Immature natural killer cell (primary cell): ENCODE measurements around the gene KRT12. TPM values are rescaled to one million over a fixed set of nuclear protein-coding genes. Genes with fewer than 3 reads are reported as not detected.
"Not testable (repeated sequence)": the region's sequence is repeated elsewhere in the genome, so short reads cannot be mapped to it uniquely, and the experiment has no call there.

Experiments
- DNase-seq, 3 donors: peaks; one replicate each; pipeline ENCODE4 v3.0.0; 2022; ENCODE audit warnings: mixed read lengths in 1 of 3
- H3K27ac Mint-ChIP-seq, 6 donors: one replicate each; pipeline ENCODE4 v1.8.0; 2020; ENCODE audit warnings: mixed read lengths in 6 of 6, mild to moderate bottlenecking in 5 of 6, inconsistent platforms in 4 of 6, moderate library complexity in 3 of 6
- H3K27me3 Mint-ChIP-seq, 3 donors: one replicate each; pipeline ENCODE4 v1.8.0; 2020 to 2021; ENCODE audit warnings: low read depth in 3 of 3, mild to moderate bottlenecking in 3 of 3, mixed read lengths in 3 of 3, moderate library complexity in 3 of 3, inconsistent platforms in 1 of 3
- H3K36me3 Mint-ChIP-seq, 3 donors: one replicate each; pipeline ENCODE4 v1.8.0; 2020; ENCODE audit warnings: mixed read lengths in 3 of 3, inconsistent platforms in 2 of 3, mild to moderate bottlenecking in 2 of 3
- H3K4me1 Mint-ChIP-seq, 2 donors: one replicate each; pipeline ENCODE4 v1.8.0; 2020; ENCODE audit warnings: inconsistent platforms in 2 of 2, mild to moderate bottlenecking in 2 of 2, mixed read lengths in 2 of 2, moderate library complexity in 1 of 2
- H3K4me3 Mint-ChIP-seq, 5 donors: one replicate each; pipeline ENCODE4 v1.8.0; 2020; ENCODE audit warnings: mild to moderate bottlenecking in 5 of 5, mixed read lengths in 5 of 5, inconsistent platforms in 3 of 5, moderate library complexity in 3 of 5
- H3K9me3 Mint-ChIP-seq, 6 donors: one replicate each; pipeline ENCODE4 v1.8.0; 2020; ENCODE audit warnings: mild to moderate bottlenecking in 6 of 6, mixed read lengths in 6 of 6, inconsistent platforms in 4 of 6, moderate library complexity in 3 of 6
- polyA plus RNA-seq, 3 donors: library from polyadenylated mRNA; unstranded; fragments of 300-500 nt; fragmentation: Illumina TruSeq; gene quantifications; one replicate each; pipeline ENCODE4 v1.2.3, GENCODE V29; 2021

The KRT12 gene
- polyA plus RNA-seq, 3 donors from 2014 or later = not detected

DNA sequence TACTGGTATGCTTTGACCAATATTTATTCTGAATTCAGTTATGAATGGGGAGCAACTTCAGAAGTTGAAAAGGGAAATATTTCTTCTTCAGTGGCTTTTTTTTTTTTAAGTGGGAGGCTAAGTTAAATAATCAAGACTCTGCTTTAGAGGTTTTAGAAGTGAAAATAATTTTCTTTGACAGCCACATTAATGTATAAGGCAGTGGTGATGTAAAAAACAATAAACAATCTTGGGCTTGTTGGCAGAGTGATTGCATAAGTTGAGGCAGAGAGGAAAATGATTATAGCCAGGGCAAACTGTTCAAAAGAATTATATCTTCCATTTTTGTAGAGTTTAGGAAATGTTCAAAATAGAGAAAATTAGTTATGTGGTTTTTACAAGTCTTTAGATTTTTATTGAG, 5.4 kb upstream of the KRT12 start:
- DNase-seq = no peak
- Mint-ChIP-seq H3K27ac (no peak overlapping the region), H3K9me3 (no peaks in the 10 kb centered on the region), H3K4me3 (no peak overlapping the region), H3K27me3 (peaks cover 0 to 9% (median 6%) of the 10 kb centered on the region in 3 donors), H3K4me1 (no peaks in the 10 kb centered on the region), H3K36me3 (no peaks in the 10 kb centered on the region)

DNA sequence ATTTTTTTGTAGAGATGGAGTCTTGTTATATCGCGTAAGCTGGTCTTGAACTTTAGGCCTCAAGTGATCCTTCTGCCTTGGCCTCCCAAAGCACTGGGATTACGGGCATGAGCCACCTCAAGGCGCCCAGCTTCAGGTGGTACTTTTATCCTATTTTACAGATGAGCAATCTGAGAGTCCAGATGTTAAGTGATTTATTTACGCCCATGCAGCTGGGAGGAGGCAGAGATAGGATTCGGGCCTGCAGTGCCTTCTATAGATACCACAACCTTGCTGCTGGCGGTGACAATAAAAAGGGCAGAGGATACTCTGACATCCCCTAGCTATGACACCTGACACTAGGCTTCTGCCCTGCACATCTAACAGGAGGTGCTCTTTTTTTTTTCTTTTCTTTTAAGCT, 4.3 kb upstream of the KRT12 start:
- Mint-ChIP-seq H3K4me1 (no peaks in the 10 kb centered on the region), H3K27me3 (peaks cover 3 to 13% (median 8%) of the 10 kb centered on the region in 3 donors), H3K9me3 (no peaks in the 10 kb centered on the region)

DNA sequence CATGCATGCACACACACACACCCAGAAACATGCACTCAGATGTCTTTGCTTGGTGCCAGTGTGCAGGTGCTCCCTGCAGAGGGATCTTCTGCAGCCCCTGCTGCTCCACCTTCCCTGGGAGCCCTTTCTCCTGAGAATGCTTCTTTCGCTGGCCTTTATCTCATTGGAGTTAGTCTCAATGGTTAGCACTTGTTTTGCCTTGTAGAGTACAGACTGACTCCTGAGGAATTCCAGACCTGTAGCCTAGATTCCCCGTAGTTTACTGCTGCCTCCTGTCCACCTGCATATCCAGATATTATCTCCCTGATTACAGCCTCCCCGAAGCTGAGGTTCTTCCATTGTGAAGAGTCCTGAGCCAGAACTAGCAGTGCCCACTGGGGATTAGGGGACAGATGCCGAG, 3.1 kb upstream of the KRT12 start:
- Mint-ChIP-seq H3K9me3 (no peaks in the 10 kb centered on the region), H3K27me3 (peaks cover 3 to 12% (median 10%) of the 10 kb centered on the region in 3 donors), H3K27ac (no peak overlapping the region), H3K4me1 (no peaks in the 10 kb centered on the region), H3K36me3 (no peaks in the 10 kb centered on the region), H3K4me3 (no peak overlapping the region)
- no peak for DNase-seq

More for the DNA sequence above, 4.3 kb upstream of the KRT12 start:
- H3K4me3 Mint-ChIP-seq = no peak overlapping the region
- no peak overlapping the region for H3K27ac Mint-ChIP-seq
- H3K36me3 Mint-ChIP-seq = no peaks in the 10 kb centered on the region
- no peak for DNase-seq

DNA sequence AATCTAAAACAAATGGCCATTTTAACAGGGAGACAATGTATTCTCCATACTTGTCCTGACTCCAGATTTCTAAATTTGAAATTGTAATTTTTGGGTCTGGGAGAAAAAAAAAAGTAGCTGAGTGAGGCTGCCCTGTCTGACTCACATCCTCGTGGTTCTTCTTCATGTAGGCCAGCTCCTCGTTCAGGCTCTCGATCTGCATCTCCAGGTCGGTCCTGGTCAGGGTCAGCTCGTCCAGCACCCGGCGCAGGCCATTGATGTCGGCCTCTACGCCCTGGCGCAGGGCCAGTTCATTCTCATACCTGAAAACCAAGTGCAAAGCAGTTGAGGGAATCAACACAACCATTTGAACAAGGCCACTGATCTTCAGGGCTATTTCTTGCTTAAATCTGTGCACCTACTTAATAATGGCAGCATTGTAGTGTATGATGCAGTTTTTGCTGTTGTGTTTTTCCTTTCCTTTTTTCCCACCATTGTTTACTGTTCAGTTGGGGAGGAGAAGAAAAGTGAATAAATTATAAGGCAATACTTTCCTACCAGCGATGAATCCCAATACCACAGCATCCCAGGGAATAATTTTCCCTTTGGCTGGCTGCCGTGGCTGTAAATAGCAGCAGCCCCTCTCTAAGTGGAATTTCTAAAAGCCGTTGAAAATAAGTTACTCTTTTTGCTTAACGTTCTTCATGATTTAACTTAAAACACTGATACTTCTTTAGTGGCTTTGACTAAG, 2.2 kb downstream of the KRT12 start:
- H3K27ac Mint-ChIP-seq = no peak overlapping the region
- H3K4me1 Mint-ChIP-seq = no peaks in the 10 kb centered on the region
- H3K9me3 Mint-ChIP-seq = no peaks in the 10 kb centered on the region
- H3K36me3 Mint-ChIP-seq = no peaks in the 10 kb centered on the region
- no peak overlapping the region for H3K4me3 Mint-ChIP-seq
- DNase-seq = no peak
- peaks cover 5 to 10% (median 6%) of the 10 kb centered on the region in 3 donors for H3K27me3 Mint-ChIP-seq

DNA sequence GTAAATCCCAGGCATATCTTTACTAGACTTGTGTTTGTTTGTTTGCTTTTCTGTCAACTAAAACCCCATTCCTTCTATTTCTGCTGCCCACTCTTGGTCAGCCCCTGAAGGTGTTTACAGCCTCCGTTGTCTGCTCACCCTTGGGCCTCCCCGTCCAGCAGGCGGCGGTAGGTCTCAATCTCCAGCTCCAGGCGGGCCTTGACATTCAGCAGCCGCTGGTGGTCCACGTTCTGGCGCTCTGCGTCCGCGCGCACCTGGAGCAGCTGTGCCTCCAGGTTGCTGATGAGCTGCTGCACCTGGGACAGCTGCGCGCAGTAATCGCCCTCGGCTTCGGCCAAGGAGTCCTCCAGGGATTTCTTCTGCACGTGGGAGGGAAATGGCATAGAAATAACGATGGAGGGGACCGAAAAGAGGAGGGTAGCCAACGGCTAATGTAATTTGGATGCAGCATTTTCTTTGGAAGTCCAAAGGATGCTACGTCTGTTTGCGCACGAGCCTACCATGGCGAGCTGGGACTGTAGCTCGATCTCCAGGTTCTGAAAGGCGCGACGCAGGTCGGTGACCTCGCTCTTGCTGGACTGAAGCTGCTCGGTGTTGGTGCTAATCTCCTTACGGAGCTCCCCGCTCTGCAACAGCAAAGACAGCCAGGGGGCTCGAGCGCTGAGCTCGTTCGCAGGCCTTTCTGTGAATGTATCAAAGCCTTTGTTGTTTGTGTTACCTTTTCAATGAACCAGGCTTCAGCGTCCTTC, 3.9 kb downstream of the KRT12 start:
- H3K36me3 Mint-ChIP-seq = no peaks in the 10 kb centered on the region
- no peaks in the 10 kb centered on the region for H3K9me3 Mint-ChIP-seq
- H3K27ac Mint-ChIP-seq = no peak overlapping the region
- peaks cover 5 to 10% (median 6%) of the 10 kb centered on the region in 3 donors for H3K27me3 Mint-ChIP-seq
- no peaks in the 10 kb centered on the region for H3K4me1 Mint-ChIP-seq
- no peak for DNase-seq
- no peak overlapping the region for H3K4me3 Mint-ChIP-seq

DNA sequence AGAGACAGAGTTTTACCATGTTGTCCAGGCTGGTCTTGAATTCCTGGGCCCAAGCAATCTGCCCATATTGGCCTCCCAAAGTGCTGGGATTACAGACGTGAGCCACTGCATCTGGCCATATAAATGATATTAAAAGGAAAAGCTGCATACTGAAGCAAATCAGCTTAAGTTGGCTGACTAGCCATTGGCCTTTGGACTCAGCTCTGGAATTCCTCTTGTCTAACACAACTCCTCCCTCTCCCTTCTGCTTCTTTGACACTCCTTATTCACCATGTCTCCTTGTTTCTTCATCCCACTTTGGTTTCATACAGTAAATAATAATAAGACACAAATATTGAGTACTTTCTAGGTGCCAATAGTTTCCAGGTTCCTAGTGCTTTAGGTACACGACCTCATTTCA, 7.5 kb downstream of the KRT12 start:
- H3K9me3 Mint-ChIP-seq = no peaks in the 10 kb centered on the region

DNA sequence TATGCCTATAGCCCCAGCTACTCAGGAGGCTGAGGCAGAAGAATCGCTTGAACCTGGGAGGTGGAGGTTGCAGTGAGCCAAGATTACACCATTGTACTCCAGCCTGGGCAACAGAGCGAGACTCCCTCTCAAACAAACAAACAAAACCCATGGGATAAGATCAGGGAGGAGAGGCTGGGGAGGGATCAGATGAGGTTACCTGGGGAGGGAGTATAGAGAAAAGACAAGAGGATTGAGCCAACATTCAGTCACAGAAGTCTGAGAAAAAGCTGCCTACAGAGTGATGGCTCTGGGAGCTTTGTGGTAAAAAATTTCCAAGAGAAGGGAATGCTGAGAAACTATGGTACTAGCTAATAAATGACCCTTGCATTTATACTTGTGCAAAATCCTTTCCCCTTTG, 8.4 kb downstream of the KRT12 start:
- DNase-seq, H3K4me1 Mint-ChIP-seq, H3K4me3 Mint-ChIP-seq, H3K27me3 Mint-ChIP-seq, H3K27ac Mint-ChIP-seq, H3K9me3 Mint-ChIP-seq, H3K36me3 Mint-ChIP-seq: not testable (repeated sequence)

More for the DNA sequence above, 7.5 kb downstream of the KRT12 start:
- Mint-ChIP-seq H3K4me3 (no peak overlapping the region), H3K4me1 (no peaks in the 10 kb centered on the region), H3K36me3 (no peaks in the 10 kb centered on the region), H3K27ac (no peak overlapping the region), H3K27me3 (peaks cover 2 to 8% (median 3%) of the 10 kb centered on the region in 3 donors)
- no peak for DNase-seq

DNA sequence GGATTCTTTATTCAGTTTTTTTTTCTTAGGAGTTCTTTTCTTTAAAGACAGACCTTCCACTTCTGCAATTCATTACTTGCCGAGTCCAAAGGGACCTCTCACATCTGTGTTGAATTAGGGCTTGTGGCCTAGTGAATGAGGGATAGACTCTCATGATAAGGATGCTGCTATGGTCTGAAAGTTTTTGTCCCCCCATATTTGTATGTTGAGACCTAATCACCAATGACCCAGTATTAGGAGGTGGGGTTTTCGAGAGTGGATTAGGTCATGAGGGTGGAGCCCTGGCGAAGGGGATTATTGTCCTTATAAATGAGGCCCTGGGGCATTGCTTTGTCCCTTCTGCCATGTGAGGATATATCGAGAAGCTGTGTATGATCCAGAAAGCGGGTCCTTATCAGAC, 9.5 kb downstream of the KRT12 start:
- Mint-ChIP-seq H3K9me3 (no peaks in the 10 kb centered on the region), H3K27me3 (peaks cover 5 to 8% (median 8%) of the 10 kb centered on the region in 3 donors), H3K4me3 (no peak overlapping the region), H3K36me3 (no peaks in the 10 kb centered on the region), H3K4me1 (no peaks in the 10 kb centered on the region), H3K27ac (no peak overlapping the region)
- no peak for DNase-seq

DNA sequence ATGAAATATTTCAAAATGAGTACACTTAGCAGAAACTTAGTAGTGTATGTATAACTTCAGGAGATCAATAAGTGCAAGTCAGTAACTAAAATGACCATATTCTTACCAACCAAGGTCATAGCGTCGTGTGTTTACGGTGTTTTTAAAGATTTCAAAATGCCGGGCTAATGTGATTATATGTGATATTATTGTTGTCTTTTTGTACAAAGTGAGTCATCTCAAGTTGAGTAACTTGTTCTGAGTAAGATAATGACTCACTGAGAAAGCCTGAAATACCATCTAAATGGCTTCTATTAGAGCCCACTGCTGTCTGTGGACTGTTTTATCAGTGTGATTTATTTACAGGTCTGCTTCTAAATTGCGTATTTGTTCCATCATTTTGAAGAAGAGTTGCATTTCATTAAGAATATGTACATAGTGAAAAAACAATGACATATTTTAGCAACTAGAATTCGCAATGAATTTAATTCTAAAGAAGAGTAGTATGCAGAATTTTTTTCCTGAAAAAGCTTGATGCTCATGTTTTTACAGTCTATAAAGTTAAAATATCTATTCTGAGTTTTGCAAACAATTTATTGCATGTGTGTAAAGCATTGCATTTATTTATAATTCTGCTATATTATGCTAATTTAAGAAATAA, 12.7 kb downstream of the KRT12 start:
- Mint-ChIP-seq H3K36me3 (no peaks in the 10 kb centered on the region), H3K4me1 (no peaks in the 10 kb centered on the region), H3K27me3 (peaks cover 5 to 8% (median 7%) of the 10 kb centered on the region in 3 donors), H3K27ac (no peak overlapping the region), H3K4me3 (no peak overlapping the region), H3K9me3 (no peaks in the 10 kb centered on the region)
- DNase-seq = no peak

DNA sequence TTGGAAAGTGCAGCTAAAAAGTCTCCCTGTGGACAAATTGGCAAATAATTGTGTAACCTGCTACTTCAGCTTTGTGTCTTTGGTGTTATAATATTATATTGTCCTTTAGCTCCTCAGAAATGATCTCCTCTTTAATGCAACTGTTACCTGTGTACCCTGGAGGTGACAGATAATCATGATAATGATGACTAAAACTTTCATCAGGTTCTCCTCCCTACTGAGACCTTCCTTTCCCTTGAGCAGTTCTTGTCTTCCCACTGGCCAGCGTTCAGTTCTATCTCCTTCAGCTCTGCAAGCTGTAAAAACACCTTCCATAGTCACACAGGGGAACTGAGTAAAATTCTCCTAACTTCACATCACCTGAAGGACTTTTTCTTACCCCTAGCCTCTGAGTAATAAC, 14.7 kb downstream of the KRT12 start:
- no peak overlapping the region for H3K27ac Mint-ChIP-seq
- H3K9me3 Mint-ChIP-seq = no peaks in the 10 kb centered on the region
- no peak for DNase-seq
- H3K36me3 Mint-ChIP-seq = no peaks in the 10 kb centered on the region
- H3K4me1 Mint-ChIP-seq = no peaks in the 10 kb centered on the region
- H3K4me3 Mint-ChIP-seq = no peak overlapping the region
- H3K27me3 Mint-ChIP-seq = peaks cover 3 to 8% (median 7%) of the 10 kb centered on the region in 3 donors

DNA sequence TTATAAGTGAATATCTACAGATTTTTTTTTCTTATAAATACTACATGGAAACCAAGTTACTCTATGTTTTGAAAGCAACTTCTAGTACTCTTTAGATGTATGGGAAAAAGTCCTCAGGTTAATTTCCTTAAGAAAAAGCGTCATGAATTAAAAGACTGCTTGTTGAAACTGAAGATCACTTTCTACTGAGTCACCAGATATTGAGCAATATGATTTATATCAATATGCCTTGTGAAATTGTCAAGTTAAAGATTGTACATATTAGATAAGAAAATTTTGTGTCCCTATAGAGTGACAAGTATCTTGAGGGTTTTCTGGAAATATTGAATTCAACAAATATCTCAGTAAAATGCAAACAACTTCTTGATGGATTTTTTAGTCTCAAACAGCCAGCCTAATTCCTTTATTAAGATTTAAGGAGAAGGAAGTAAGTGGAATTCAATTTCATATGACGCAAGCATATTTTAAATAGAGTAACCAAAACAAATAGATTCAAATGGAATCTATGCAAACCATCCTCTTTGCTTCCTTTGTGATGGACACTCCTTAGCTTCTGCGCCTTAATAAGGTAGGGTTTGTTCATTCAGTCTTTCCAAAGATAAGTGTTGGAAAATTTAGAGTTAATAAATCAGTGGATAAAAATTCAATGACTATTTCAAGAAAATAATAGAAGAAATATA, 16.6 kb downstream of the KRT12 start:
- peaks cover 3 to 14% (median 7%) of the 10 kb centered on the region in 3 donors for H3K27me3 Mint-ChIP-seq
- H3K4me1 Mint-ChIP-seq = no peaks in the 10 kb centered on the region
- H3K27ac Mint-ChIP-seq = no peak overlapping the region
- H3K4me3 Mint-ChIP-seq = no peak overlapping the region
- H3K9me3 Mint-ChIP-seq = no peaks in the 10 kb centered on the region
- no peaks in the 10 kb centered on the region for H3K36me3 Mint-ChIP-seq
- no peak for DNase-seq

DNA sequence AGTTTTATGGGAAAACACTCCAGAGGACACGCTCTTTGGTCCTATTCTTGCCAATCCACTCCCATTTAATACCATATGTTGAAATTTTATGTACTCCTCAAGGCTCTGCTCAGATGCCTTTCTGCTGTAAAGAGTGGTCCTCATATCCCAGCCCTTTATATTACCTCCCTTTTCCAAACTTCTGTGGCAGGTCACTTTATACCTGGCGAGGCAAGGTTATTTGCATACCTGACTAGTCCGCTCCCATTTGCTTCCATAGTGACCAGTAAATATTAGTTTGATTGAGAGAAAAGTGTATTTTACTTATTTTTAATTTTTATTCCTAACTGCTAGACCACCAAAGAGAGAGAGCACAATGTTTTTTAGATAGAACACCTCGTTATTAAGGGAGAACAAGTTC, 17.3 kb downstream of the KRT12 start:
- Mint-ChIP-seq H3K4me3 (no peak overlapping the region), H3K9me3 (no peaks in the 10 kb centered on the region), H3K4me1 (no peaks in the 10 kb centered on the region), H3K27me3 (peaks cover 3 to 17% (median 10%) of the 10 kb centered on the region in 3 donors), H3K27ac (no peak overlapping the region), H3K36me3 (no peaks in the 10 kb centered on the region)
- no peak for DNase-seq

DNA sequence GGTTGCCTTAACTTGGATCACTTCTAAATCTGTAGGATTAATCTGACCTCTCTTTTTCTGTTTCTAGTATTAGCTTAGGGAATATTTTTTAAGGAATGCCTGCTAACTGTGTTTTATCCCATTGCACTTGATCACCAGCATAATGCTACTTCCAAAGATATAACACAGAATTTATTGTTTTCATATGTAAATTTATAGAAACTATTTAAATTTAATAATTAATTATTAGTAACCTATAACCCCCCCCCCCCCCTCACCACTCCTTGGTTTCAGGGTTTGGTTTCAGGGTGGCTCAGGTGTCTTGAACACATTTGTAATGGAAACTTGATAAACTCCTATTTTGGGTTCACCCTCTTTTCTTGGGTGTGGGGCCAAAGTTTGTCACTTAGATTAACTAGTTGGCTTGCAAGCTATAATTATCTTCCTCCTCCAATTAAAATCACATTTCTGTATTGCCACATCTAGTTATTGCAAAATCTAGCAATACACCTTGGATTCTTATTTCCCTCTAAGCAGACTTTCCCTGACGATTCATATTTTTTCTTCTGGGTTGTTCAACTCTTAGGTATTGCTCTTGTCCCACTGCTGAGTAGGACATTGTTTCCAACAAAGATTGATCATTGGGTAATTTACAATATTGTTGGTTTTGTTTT, 18.3 kb downstream of the KRT12 start:
- Mint-ChIP-seq H3K4me1 (no peaks in the 10 kb centered on the region), H3K27me3 (peaks cover 0 to 19% (median 16%) of the 10 kb centered on the region in 3 donors), H3K27ac (no peak overlapping the region), H3K4me3 (no peak overlapping the region), H3K9me3 (no peaks in the 10 kb centered on the region), H3K36me3 (no peaks in the 10 kb centered on the region)
- DNase-seq = no peak
